HPDE6-E6E7 (cell line): Measurements from ENCODE around the gene KBTBD6.
"Not testable (repeated sequence)": the region's sequence is repeated elsewhere in the genome, so short reads cannot be mapped to it uniquely, and the experiment has no call there.

Experiments
- DNase-seq: peaks from one replicate; pipeline ENCODE4 v3.0.0; 2011; ENCODE audit warnings: missing footprints; ENCODE audit errors: extremely low spot score

KBTBD6 gene

GRCh38 chr13:41132512-41133152 lies at the start of gene KBTBD6:
KBTBD6 (minus strand) TSS chr13:41132802; CDS start chr13:41132511, 291 bp downstream.
- DNase-seq = peak; percentile 63

- peak; percentile 4 for DNase-seq
Observed at GRCh38 chr13:41182231-41182630, 49.6 kb upstream of the KBTBD6 start.

GRCh38 chr13:41179593-41180250 lies 47.1 kb upstream of the KBTBD6 start:
- DNase-seq = no peak

GRCh38 chr13:41178040-41178439 lies 45.4 kb upstream of the KBTBD6 start:
- DNase-seq = no peak

- no peak for DNase-seq
Observed at GRCh38 chr13:41177616-41178015, 45.0 kb upstream of the KBTBD6 start.

- DNase-seq = not testable (repeated sequence)
Observed at GRCh38 chr13:41175576-41175975, 43.0 kb upstream of the KBTBD6 start.

- no peak for DNase-seq
Observed at GRCh38 chr13:41162151-41162550, 29.5 kb upstream of the KBTBD6 start.

- DNase-seq = no peak
Observed at GRCh38 chr13:41159174-41159573, 26.6 kb upstream of the KBTBD6 start.

GRCh38 chr13:41157048-41157717 lies 24.6 kb upstream of the KBTBD6 start:
- DNase-seq = no peak

GRCh38 chr13:41156620-41157019 lies 24.0 kb upstream of the KBTBD6 start:
- no peak for DNase-seq

GRCh38 chr13:41154042-41154441 lies 21.4 kb upstream of the KBTBD6 start:
- no peak for DNase-seq

- no peak for DNase-seq
Observed at GRCh38 chr13:41152005-41152404, 19.4 kb upstream of the KBTBD6 start.

- DNase-seq = no peak
Observed at GRCh38 chr13:41150058-41150457, 17.5 kb upstream of the KBTBD6 start.

- no peak for DNase-seq
Observed at GRCh38 chr13:41148419-41149283, 16.0 kb upstream of the KBTBD6 start.

- no peak for DNase-seq
Observed at GRCh38 chr13:41145136-41145908, 12.7 kb upstream of the KBTBD6 start.

GRCh38 chr13:41144576-41144975 lies 12.0 kb upstream of the KBTBD6 start:
- DNase-seq = no peak

GRCh38 chr13:41139296-41139966 lies 6.8 kb upstream of the KBTBD6 start:
- DNase-seq = no peak

GRCh38 chr13:41137951-41138350 lies 5.3 kb upstream of the KBTBD6 start:
- DNase-seq = no peak

- DNase-seq = peak; percentile 14
Observed at GRCh38 chr13:41137241-41137640, 4.6 kb upstream of the KBTBD6 start.

GRCh38 chr13:41136396-41137031 lies 3.9 kb upstream of the KBTBD6 start:
- DNase-seq = no peak
